Measurements from ENCODE around the gene CCDC142.
A peak's percentile ranks its signal among the peaks of the same experiment; 100 is the strongest.
"Not testable (repeated sequence)": the region's sequence is repeated elsewhere in the genome, so short reads cannot be mapped to it uniquely, and the experiment has no call there.

CCDC142 gene

GRCh38 chr2:74447230-74447999 is 35.4 kb downstream of the CCDC142 start:
- no peak for DNase-seq (ENCODE audit: extremely low spot score, insufficient read length, low read depth)
- FAIRE-seq: no peak

- FAIRE-seq (no peak), DNase-seq (ENCODE audit: extremely low spot score, insufficient read length, low read depth) (no peak)
Measured at GRCh38 chr2:74444498-74445318, 38.1 kb downstream of the CCDC142 start.

GRCh38 chr2:74442483-74443297 is 40.1 kb downstream of the CCDC142 start:
- DNase-seq (ENCODE audit: extremely low spot score, insufficient read length, low read depth); FAIRE-seq: not testable (repeated sequence)

DNA sequence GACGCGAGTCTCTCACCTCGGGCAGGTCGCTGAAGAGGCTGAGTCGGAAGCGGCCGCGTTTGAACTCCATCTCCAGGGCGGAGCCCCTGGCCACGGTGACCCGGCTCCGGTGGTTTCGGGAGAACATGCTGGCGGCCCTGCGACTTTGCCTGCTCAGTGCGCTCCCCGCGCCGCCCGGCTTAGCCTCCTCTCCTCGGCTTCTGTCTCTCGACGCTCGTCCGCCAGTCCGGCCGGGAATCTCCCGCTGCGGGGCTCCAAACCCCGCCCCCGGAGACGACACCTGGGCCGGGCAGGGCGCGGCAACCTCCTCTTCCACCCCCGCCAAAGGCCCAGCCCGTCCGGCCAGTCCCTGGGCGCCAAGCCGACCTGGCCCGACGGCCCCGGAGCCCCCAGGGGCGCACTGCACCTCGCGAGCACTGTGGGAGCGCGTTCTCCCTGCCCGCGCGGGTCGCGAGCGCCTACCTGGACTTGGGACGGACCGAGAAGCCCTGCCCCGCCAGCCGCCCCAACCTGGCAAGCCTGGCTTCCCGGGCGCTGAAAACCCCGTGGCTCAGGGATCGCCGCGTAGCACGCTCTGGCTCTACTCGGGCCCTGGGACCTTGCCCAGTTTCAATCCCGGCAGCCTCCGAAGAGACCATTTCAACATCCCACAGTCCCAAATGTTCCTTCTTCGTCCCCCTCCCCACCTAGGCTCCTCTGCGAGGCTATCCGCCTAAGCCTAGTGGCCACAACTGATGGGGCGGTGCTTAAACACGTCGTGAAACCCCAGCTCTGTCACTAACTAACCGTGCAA is 40.9 kb downstream of the CCDC142 start, which contains the start of gene RTKN:
Gene RTKN, minus strand, starts transcription at position 248 of the 793 bp plus-strand sequence. Its CDS starts 121 bp downstream, at position 127.
- DNase-seq (ENCODE audit: extremely low spot score, insufficient read length, low read depth) (peak; percentile 22), FAIRE-seq (peak; percentile 26)

DNA sequence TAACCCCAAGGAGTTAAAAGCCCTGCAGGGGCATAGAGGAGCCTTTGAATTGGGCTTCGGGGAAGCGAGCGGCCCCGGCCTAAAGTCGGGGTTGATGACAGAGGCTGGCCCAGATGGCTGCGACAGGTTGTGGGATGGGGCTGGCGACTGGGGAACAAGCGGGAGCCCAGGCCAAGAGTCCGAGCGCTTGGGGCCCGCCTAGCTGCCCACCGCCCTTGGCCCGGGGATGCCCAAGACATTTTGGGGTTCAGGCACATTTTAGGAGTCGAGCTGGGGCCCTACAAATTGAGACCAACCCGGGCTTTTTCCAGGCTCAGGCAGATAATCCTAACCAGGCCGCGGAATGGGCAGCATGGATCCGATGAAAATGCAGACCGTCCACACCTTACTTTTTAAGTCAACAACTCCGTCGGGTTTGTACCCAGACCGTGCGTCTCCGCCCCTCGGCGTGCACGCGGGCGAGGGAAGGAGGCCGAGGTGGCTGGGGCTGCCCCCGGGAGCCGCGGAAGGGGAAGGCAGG is 41.6 kb downstream of the CCDC142 start:
- no peak for DNase-seq (ENCODE audit: extremely low spot score, insufficient read length, low read depth)
- no peak for FAIRE-seq

DNA sequence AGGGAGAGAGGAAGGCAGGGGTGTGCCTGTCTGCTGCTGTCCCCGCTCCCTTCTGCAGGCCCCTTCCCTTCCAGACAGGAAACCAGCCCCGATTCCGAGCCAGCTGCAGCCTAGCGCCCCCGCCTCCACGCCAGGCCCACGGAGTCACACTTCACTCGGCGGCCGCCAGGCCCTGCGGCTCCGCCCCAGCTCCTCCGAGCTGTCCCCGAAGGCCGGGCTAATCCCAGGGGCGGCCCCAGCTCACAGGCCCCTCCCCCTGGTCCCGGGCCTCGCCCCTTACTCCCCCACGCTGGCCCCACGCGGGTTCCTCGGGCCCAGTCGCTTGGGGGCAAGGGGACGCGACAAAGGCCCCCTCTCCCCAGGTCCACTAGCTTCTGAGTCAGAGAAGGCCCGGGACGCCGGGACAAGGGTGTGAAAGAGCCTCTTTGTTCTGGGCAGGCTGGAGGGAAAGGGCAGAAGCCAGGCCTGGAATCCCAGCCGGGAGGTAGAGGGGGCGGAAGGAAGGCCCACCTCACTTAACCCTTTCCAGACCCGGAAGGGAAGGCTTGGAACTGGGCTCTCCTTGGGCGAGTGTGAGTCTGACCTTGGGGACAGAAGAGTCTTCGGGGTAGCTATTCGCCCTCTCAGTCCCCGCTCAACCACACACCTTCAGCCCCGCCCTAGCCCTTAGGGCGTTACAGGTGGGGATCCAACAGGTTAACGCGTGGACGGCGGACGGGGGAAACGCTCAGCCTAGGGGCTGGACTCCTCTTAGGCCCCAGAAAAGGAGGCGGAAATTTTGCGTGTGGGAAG is 42.2 kb downstream of the CCDC142 start:
- DNase-seq (ENCODE audit: extremely low spot score, insufficient read length, low read depth) (peak; percentile 90), FAIRE-seq (peak; percentile 80)

- FAIRE-seq: no peak
- no peak for DNase-seq (ENCODE audit: extremely low spot score, insufficient read length, low read depth)
Measured at GRCh38 chr2:74439803-74440377, 42.9 kb downstream of the CCDC142 start.

GRCh38 chr2:74439373-74439772 is 43.4 kb downstream of the CCDC142 start:
- no peak for DNase-seq (ENCODE audit: extremely low spot score, insufficient read length, low read depth)
- FAIRE-seq: no peak

DNA sequence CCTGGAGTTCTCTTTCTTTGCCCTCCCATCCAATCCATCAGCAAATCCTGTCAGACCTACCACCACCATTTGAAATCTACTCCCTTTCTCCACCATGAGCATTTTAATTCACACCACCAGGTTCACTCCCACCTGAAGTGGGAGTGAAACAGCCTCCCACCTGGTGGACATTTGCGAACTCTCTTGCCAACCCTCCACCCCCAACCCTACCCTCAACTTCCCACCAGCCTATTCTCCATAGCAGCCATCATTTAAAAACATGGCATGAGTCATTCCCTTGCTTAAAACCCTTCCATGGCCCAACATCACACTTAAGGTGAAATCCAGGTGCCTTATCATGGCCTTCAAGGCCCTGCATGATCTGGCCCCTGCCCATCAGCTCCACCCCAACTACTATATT is 44.5 kb downstream of the CCDC142 start:
- DNase-seq (ENCODE audit: extremely low spot score, insufficient read length, low read depth) (no peak), FAIRE-seq (no peak)

- FAIRE-seq (peak; percentile 51), DNase-seq (ENCODE audit: extremely low spot score, insufficient read length, low read depth) (peak; percentile 28)
Measured at GRCh38 chr2:74436848-74437695, 45.7 kb downstream of the CCDC142 start.

DNA sequence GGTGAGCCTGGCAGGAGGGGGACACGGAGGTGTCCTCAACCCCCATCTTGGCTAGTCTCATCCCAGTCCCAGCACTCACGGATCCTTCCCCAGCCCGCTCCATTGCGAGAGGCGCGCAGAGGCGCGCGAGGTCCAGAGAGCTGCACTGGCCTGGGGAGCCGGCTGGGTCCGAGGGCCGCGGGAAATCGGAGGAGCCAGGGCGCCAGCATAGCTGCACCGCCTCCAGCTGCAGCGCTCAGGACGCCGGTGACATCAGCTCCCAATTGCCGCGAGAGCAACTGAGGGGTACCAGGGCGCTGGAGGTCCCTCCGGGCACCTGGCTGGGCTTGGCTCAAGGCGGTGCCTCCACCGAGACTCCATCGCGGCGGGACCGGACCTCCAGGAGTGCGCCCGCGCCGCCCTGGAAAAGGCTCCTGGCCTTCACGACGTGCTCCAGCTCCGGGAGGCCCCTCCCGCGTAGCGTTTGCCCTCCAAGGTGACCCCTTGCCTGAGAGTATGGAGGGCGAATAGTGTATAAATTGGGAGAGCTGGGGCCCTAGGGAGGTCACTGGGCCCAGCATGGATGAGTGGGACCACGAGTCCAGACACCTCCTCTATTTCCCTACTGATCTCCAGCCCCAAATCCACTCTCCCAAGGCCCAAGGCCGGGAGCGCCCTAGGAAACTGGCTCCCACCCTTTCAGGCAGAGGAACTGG is 46.5 kb downstream of the CCDC142 start:
- DNase-seq (ENCODE audit: extremely low spot score, insufficient read length, low read depth): no peak

GRCh38 chr2:74430502-74430901 is 52.3 kb downstream of the CCDC142 start:
- DNase-seq (ENCODE audit: extremely low spot score, insufficient read length, low read depth): no peak
- no peak for FAIRE-seq

More for the DNA sequence above, 46.5 kb downstream of the CCDC142 start:
- no peak for FAIRE-seq

DNA sequence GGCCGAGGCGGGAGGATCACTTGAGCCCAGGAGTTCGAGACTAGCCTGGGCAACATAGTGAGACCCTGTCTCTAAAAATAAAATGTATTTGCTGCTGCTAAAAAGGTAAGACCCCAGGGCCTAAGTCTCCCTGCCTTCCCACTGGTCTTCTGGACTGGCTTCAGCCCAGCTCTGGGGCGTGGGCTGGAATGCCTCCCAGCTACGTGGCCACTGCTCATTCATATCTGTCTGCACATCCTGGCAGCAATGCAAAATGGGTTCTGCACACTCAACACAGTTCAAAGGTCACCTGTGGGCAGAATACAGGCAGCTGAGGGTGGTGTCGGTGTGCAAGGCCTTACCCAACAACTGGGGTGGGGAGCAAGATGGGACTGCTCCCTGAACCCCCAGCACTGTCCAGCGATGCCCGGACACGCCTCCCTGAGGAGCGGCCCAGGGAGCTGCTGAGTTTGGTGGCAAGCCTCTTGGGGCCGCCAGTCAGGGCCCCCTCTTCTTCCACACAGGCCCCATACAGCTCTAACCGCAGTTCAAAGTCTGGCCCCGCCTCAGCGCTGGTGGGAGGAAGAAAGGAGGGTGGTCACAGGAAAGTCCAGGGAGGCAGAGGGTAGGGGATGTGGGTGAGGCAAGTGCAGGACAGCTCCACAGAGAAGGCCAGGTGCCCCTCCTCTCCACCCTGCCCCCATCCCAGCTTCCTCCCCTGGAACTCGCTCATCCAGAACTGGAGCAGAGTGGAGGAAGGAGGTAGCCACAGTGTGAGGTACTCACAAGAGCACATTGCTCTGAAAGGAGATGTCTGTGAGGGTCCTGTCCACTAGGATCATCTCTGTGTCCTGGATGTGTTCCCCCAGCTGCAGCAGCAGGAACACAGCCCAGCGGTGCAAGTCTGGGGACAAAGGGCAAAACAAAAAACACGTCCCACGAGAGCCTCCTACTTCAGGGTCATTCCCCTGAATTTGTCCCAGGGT is 53.0 kb downstream of the CCDC142 start:
- DNase-seq (ENCODE audit: extremely low spot score, insufficient read length, low read depth): no peak
- FAIRE-seq: no peak

DNA sequence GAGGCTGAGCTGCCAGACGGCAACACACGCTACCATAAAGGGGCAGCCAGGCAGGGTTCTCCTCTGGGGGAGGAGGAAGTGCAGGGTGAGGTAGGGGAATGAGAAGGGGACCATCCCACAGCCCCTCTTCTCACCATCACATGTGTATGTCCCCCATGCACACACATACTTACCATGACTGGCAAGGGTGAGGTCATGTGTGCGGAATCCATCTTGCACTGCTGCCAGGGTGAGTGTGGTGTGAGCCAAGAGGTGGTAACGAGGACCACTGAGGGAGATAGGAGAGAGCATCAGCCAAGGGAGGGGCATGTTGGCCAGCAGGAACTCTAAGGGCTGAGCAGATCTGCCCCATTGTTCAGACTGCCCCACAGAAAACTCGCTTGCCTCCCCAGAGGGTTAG is 54.1 kb downstream of the CCDC142 start:
- FAIRE-seq (no peak), DNase-seq (ENCODE audit: extremely low spot score, insufficient read length, low read depth) (no peak)

DNA sequence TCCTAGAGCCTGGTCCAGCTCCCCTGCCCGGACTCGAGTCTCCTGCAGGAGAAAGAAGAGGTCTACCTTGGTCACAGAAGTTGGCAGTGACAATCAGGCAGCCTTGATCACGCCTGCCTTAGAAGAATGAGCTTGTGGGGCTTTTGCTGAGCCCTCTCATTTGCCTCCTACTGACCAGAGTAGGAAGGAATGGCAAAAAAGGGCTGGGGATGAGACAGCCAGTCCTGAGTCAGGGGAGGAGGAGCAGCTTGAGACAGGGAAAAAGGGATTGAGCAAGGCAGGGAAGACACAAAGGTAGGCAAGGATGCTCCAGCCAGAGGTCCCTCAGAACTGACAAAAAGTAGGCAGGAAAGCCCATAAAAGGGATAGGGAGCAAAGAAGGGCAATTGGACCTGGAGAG is 55.2 kb downstream of the CCDC142 start:
- DNase-seq (ENCODE audit: extremely low spot score, insufficient read length, low read depth) (no peak), FAIRE-seq (no peak)

All from GM18507 (cell line).